Common myeloid progenitor, CD34-positive (primary cell): ENCODE measurements around the gene GSTA1.
"Not testable (repeated sequence)": the region's sequence is repeated elsewhere in the genome, so short reads cannot be mapped to it uniquely, and the experiment has no call there.

Experiments used
- CTCF ChIA-PET: fragments of 350-600 bp; sonication (Branson Sonifier 250); formaldehyde crosslinking; loops from one replicate; lab custom pipeline; 2021; ENCODE audit warnings: antibody characterized with exemption; lab: Charles Lee
- POLR2A ChIA-PET: fragments of 350-600 bp; sonication (Branson Sonifier 250); formaldehyde crosslinking; loops from one replicate; lab custom pipeline; 2021; ENCODE audit warnings: antibody characterized with exemption; lab: Charles Lee
- DNase-seq, 3 donors: peaks; one replicate each; pipeline versions ENCODE4 v3.0.0 to v3.0.0-alpha.2; 2013
- H3K27ac ChIP-seq, 2 experiments: 1 replicate in 1 of 2; 2 replicates in 1 of 2; pipeline ENCODE4 v1.7.0; 2013; ENCODE audit warnings: inconsistent platforms in 2 of 2, low read length in 2 of 2, mild to moderate bottlenecking in 2 of 2, low read depth in 1 of 2, moderate library complexity in 1 of 2; ENCODE audit not compliant: severe bottlenecking in 2 of 2, insufficient read depth in 1 of 2, poor library complexity in 1 of 2
- H3K27me3 ChIP-seq, 5 experiments: replicated peaks in 2 of 5; 1 replicate in 3 of 5; 2 replicates in 2 of 5; pipeline versions ENCODE4 v1.6.1 to v1.7.0; 2013; ENCODE audit warnings: low read length in 4 of 5, mild to moderate bottlenecking in 2 of 5, moderate library complexity in 2 of 5, inconsistent platforms in 1 of 5; ENCODE audit not compliant: insufficient read depth in 5 of 5, control insufficient read depth in 4 of 5
- H3K36me3 ChIP-seq, 4 experiments: 1 replicate in 2 of 4; 2 replicates in 2 of 4; pipeline versions ENCODE4 v1.6.1 to v1.7.0; 2013; ENCODE audit warnings: low read length in 3 of 4, control low read depth in 1 of 4, mild to moderate bottlenecking in 1 of 4; ENCODE audit not compliant: control insufficient read depth in 4 of 4, insufficient read depth in 4 of 4
- H3K4me1 ChIP-seq, 4 experiments: 1 replicate in 3 of 4; 2 replicates in 1 of 4; pipeline versions ENCODE4 v1.6.1 to v1.7.1; 2013; ENCODE audit warnings: low read length in 3 of 4, mild to moderate bottlenecking in 3 of 4, control low read depth in 1 of 4, inconsistent platforms in 1 of 4, moderate library complexity in 1 of 4; ENCODE audit not compliant: control insufficient read depth in 4 of 4, insufficient read depth in 4 of 4; ENCODE audit errors: control extremely low read depth in 1 of 4
- H3K4me3 ChIP-seq, 7 experiments: 1 replicate in 4 of 7; 2 replicates in 3 of 7; pipeline versions ENCODE4 v1.5.1 to v1.7.0; 2013; ENCODE audit warnings: mild to moderate bottlenecking in 7 of 7, low read length in 6 of 7, moderate library complexity in 6 of 7, inconsistent platforms in 2 of 7, low read depth in 2 of 7, control low read depth in 1 of 7; ENCODE audit not compliant: insufficient read depth in 4 of 7, control insufficient read depth in 1 of 7; ENCODE audit errors: extremely low read depth in 1 of 7
- H3K9me3 ChIP-seq, 5 experiments: 1 replicate in 4 of 5; 2 replicates in 1 of 5; pipeline versions ENCODE4 v1.6.1 to v1.7.1; 2013; ENCODE audit warnings: low read length in 4 of 5, mild to moderate bottlenecking in 2 of 5, inconsistent platforms in 1 of 5, low read depth in 1 of 5, moderate library complexity in 1 of 5; ENCODE audit not compliant: control insufficient read depth in 4 of 5, insufficient read depth in 2 of 5; ENCODE audit errors: control extremely low read depth in 1 of 5
- WGBS: methylation state at CpG from one replicate; pipeline ENCODE4 v1.1.5; 2013; ENCODE audit not compliant: insufficient coverage; 5-methylcytosine and 5-hydroxymethylcytosine counted together

GSTA1 gene

GRCh38 chr6:52767658-52768057 is 36.0 kb downstream of the GSTA1 start:
- H3K27ac ChIP-seq, H3K27me3 ChIP-seq, H3K36me3 ChIP-seq, H3K9me3 ChIP-seq, H3K4me3 ChIP-seq, CTCF ChIA-PET, DNase-seq, H3K4me1 ChIP-seq, POLR2A ChIA-PET: not testable (repeated sequence)

GRCh38 chr6:52763322-52763916 is 40.2 kb downstream of the GSTA1 start, which contains the start of gene GSTA2:
GSTA2 (minus strand) TSS chr6:52763475; CDS start chr6:52757947, 5,528 bp downstream.
- POLR2A ChIA-PET, H3K4me3 ChIP-seq, H3K9me3 ChIP-seq, H3K4me1 ChIP-seq, H3K27me3 ChIP-seq, H3K36me3 ChIP-seq, DNase-seq, H3K27ac ChIP-seq, CTCF ChIA-PET: not testable (repeated sequence)
- 50% methylated on average over 1 of the region's 2 CpGs for WGBS

GRCh38 chr6:52761673-52762491 is 41.7 kb downstream of the GSTA1 start:
- H3K27ac ChIP-seq: not testable (repeated sequence)

GRCh38 chr6:52760105-52760765 is 43.4 kb downstream of the GSTA1 start:
- Histone ChIP-seq H3K27ac (no peak overlapping the region), H3K4me1 (no peaks in the 10 kb centered on the region), H3K27me3 (no peaks in the 10 kb centered on the region), H3K4me3 (no peak overlapping the region), H3K36me3 (no peaks in the 10 kb centered on the region), H3K9me3 (no peaks in the 10 kb centered on the region)
- DNase-seq: no peak
- WGBS: no CpG with 5 or more reads among the region's 6 CpGs
- POLR2A ChIA-PET: no interaction called here
- CTCF ChIA-PET: no interaction called here

More at GRCh38 chr6:52761673-52762491, 41.7 kb downstream of the GSTA1 start:
- H3K4me3 ChIP-seq, H3K4me1 ChIP-seq, DNase-seq, H3K27me3 ChIP-seq, H3K36me3 ChIP-seq, CTCF ChIA-PET, H3K9me3 ChIP-seq, POLR2A ChIA-PET: not testable (repeated sequence)
- no CpG with 5 or more reads among the region's 7 CpGs for WGBS

GRCh38 chr6:52759085-52759484 is 44.5 kb downstream of the GSTA1 start:
- no peaks in the 10 kb centered on the region for H3K36me3 ChIP-seq
- H3K27me3 ChIP-seq: no peaks in the 10 kb centered on the region
- no peak for DNase-seq
- H3K27ac ChIP-seq: no peak overlapping the region
- ChIA-PET CTCF (no interaction called here), POLR2A (no interaction called here)
- no peaks in the 10 kb centered on the region for H3K4me1 ChIP-seq
- H3K9me3 ChIP-seq: no peaks in the 10 kb centered on the region
- no peak overlapping the region for H3K4me3 ChIP-seq
- no CpG with 5 or more reads among the region's 1 CpG for WGBS

DNA sequence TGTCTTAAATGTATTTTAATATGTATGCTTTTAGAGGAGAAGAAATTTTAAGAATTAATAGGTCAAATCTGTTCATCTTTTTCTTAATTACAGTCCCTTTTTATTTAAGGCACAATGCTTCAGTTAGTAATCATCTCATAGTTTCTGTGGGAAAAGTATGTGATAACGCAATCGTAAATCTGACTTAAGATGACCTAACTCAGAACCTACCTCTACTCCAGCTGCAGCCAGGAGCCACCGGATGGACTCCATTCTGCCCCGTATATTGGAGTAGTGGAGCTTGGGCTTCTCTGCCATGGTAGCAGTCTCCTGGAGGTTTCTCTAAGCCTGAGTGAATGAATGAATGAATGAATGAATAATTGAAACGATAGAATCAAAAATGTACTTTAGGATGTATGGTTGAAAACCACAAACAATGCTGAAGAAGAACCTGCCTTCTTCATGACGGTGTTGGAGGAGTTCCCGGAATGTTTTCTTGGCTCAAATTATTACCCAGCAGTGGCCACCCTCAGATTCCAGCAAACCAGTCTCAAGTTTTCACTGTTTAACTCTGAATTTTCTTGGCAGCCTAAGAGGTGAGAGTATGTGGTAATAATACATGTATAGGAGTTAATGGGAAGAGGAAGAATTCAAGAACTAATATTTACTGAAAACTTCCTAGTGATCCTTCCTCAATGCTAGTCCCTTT is 45.8 kb downstream of the GSTA1 start:
- H3K4me1 ChIP-seq, CTCF ChIA-PET, H3K27ac ChIP-seq, DNase-seq, H3K36me3 ChIP-seq, H3K27me3 ChIP-seq, POLR2A ChIA-PET, H3K9me3 ChIP-seq, H3K4me3 ChIP-seq: not testable (repeated sequence)
- 89% methylated on average over 4 of the region's 7 CpGs for WGBS
